Panc1 (cell line): ENCODE results near the gene KCNAB2.

Experiments
- CTCF ChIP-seq: fragments of 450-650 bp; IDR thresholded peaks from 2 replicates; pipeline ENCODE4 v1.5.1; 2017; ENCODE audit warnings: mild to moderate bottlenecking
- POLR2AphosphoS5 ChIP-seq: IDR thresholded peaks from 2 replicates; pipeline ENCODE4 v1.6.1; 2012; ENCODE audit warnings: mild to moderate bottlenecking, low read depth, low read length, moderate library complexity
- REST ChIP-seq, 2 experiments: IDR thresholded peaks; 2 replicates each; pipeline ENCODE4 v1.6.1; 2011 to 2012; ENCODE audit warnings: low read depth in 2 of 2, control low read depth in 1 of 2, low read length in 1 of 2, mild to moderate bottlenecking in 1 of 2, moderate library complexity in 1 of 2; ENCODE audit not compliant: insufficient read depth in 1 of 2

GRCh38 chr1:6029351-6029750 lies 16.3 kb upstream of the KCNAB2 start:
- TF ChIP-seq REST (IDR thresholded peaks at IDR 0.05; ENCODE audit: insufficient read depth in 1 of 2, low read depth in 2 of 2, low read length in 1 of 2) (no peak), CTCF (no peak), POLR2AphosphoS5 (no peak)
